ENCODE measurements around the gene RBCK1. TPM values are rescaled to one million over a fixed set of nuclear protein-coding genes. Genes with fewer than 3 reads are reported as not detected.
"Not testable (repeated sequence)": the region's sequence is repeated elsewhere in the genome, so short reads cannot be mapped to it uniquely, and the experiment has no call there.

Gene RBCK1
- polyA plus RNA-seq, 1 experiment = 130 TPM

GRCh38 chr20:373171-373890 is 34.8 kb upstream of the RBCK1 start:
- Histone ChIP-seq H3K4me3 (ENCODE audit: low read depth, low read length) (no peak overlapping the region), H3K27me3 (ENCODE audit: control insufficient read depth, insufficient read depth, low read length) (no peaks in the 10 kb centered on the region), H3K36me3 (ENCODE audit: control insufficient read depth, insufficient read depth, low read length) (no peaks in the 10 kb centered on the region)
- ChIA-PET CTCF (interaction anchor here (0.9 to 5.1 kb wide), 3 partner anchors 12 to 75 kb away, joined by 3 to 19 read pairs (median 10); no protein-coding TSS in a partner anchor), POLR2A (no interaction called here)
- TF ChIP-seq, protein P1, sequence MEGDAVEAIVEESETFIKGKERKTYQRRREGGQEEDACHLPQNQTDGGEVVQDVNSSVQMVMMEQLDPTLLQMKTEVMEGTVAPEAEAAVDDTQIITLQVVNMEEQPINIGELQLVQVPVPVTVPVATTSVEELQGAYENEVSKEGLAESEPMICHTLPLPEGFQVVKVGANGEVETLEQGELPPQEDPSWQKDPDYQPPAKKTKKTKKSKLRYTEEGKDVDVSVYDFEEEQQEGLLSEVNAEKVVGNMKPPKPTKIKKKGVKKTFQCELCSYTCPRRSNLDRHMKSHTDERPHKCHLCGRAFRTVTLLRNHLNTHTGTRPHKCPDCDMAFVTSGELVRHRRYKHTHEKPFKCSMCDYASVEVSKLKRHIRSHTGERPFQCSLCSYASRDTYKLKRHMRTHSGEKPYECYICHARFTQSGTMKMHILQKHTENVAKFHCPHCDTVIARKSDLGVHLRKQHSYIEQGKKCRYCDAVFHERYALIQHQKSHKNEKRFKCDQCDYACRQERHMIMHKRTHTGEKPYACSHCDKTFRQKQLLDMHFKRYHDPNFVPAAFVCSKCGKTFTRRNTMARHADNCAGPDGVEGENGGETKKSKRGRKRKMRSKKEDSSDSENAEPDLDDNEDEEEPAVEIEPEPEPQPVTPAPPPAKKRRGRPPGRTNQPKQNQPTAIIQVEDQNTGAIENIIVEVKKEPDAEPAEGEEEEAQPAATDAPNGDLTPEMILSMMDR (IDR thresholded peaks at IDR 0.05; ENCODE audit: insufficient read depth, low read depth, low read length) = no peak
- DNase-seq (ENCODE audit: low read depth) = peak; percentile 30

DNA sequence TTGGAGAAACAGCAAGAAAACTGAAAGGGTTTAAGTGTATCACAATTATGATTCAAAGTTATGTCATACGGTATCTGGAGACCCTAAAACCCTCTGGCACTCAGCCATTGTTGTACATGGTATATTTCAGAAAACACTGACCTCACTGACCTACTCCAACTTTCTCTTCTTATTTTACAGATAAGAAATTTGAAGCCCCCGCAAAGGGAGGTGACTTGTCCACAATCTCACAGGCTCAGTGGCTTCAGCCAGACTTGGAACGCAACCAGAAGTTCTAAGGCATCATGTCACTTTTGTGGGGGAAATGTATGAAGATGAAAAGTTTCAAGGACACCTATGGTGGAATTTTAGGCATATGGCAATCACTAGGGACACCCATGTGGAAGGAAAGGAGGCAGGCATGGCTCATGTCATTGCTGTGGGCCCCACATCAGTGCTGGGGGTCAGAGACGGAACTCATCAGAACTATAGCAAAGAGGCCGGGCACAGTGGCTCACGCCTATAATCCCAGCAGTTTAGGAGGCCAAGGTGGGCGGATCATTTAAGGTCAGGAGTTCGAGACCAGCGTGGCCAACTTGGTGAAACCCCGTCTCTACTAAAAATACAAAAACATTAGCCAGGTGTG is 32.7 kb upstream of the RBCK1 start:
- Histone ChIP-seq H3K36me3 (ENCODE audit: control insufficient read depth, insufficient read depth, low read length) (no peaks in the 10 kb centered on the region), H3K27me3 (ENCODE audit: control insufficient read depth, insufficient read depth, low read length) (no peaks in the 10 kb centered on the region), H3K4me3 (ENCODE audit: low read depth, low read length) (no peak overlapping the region)
- ChIA-PET CTCF (no interaction called here), POLR2A (no interaction called here)
- no peak for DNase-seq (ENCODE audit: low read depth)
- TF ChIP-seq, protein P1 (IDR thresholded peaks at IDR 0.05; ENCODE audit: insufficient read depth, low read depth, low read length) = no peak

- CTCF ChIA-PET = no interaction called here
- POLR2A ChIA-PET = no interaction called here
- TF ChIP-seq, protein P1 (IDR thresholded peaks at IDR 0.05; ENCODE audit: insufficient read depth, low read depth, low read length) = no peak
- H3K27me3 ChIP-seq (ENCODE audit: control insufficient read depth, insufficient read depth, low read length) = no peaks in the 10 kb centered on the region
- H3K4me3 ChIP-seq (ENCODE audit: low read depth, low read length) = no peak overlapping the region
- no peaks in the 10 kb centered on the region for H3K36me3 ChIP-seq (ENCODE audit: control insufficient read depth, insufficient read depth, low read length)
- no peak for DNase-seq (ENCODE audit: low read depth)
These were observed 32.0 kb upstream of the RBCK1 start for GRCh38 chr20:376089-376488.

DNA sequence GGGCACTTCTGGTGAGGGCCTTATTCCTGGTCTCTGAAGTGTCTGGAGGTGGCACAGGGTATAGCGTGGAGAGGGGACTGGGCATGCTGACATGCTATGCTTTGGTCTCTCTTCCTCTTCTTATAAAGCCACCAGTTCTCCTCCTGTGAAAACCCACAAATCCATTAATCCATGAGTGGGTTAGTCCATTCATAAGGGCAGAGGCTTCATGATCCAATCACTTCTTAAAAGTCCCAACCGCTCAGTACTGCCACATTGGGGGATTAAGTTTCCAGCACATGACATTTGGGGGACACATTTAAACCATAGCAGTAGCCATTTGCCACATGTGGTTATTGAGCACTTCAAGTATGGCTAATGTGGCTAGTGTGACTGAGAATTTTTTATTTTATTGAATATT is 31.3 kb upstream of the RBCK1 start:
- Histone ChIP-seq H3K36me3 (ENCODE audit: control insufficient read depth, insufficient read depth, low read length) (no peaks in the 10 kb centered on the region), H3K4me3 (ENCODE audit: low read depth, low read length) (no peak overlapping the region), H3K27me3 (ENCODE audit: control insufficient read depth, insufficient read depth, low read length) (no peaks in the 10 kb centered on the region)
- POLR2A ChIA-PET = no interaction called here
- no peak for DNase-seq (ENCODE audit: low read depth)
- TF ChIP-seq, protein P1 (IDR thresholded peaks at IDR 0.05; ENCODE audit: insufficient read depth, low read depth, low read length) = no peak
- CTCF ChIA-PET = no interaction called here

GRCh38 chr20:377578-377977 is 30.5 kb upstream of the RBCK1 start:
- DNase-seq (ENCODE audit: low read depth); H3K27me3 ChIP-seq (ENCODE audit: control insufficient read depth, insufficient read depth, low read length); H3K4me3 ChIP-seq (ENCODE audit: low read depth, low read length); H3K36me3 ChIP-seq (ENCODE audit: control insufficient read depth, insufficient read depth, low read length); POLR2A ChIA-PET: not testable (repeated sequence)
- CTCF ChIA-PET = interaction anchor here (3.7 kb wide), 1 partner anchor 23 kb away, joined by 11 read pairs; no protein-coding TSS in a partner anchor

Measured in BJ (cell line).